GM21423 (cell line): ENCODE results near the gene VWA5A.
"Not testable (repeated sequence)": the region's sequence is repeated elsewhere in the genome, so short reads cannot be mapped to it uniquely, and the experiment has no call there.

Experiments
- ATAC-seq: cut with Tn5 transposase; IDR thresholded peaks from one replicate; pipeline ENCODE4 v1.9.1; 2021; ENCODE audit warnings: mild to moderate bottlenecking, moderate library complexity; ENCODE audit not compliant: unreplicated experiment

The VWA5A gene

DNA sequence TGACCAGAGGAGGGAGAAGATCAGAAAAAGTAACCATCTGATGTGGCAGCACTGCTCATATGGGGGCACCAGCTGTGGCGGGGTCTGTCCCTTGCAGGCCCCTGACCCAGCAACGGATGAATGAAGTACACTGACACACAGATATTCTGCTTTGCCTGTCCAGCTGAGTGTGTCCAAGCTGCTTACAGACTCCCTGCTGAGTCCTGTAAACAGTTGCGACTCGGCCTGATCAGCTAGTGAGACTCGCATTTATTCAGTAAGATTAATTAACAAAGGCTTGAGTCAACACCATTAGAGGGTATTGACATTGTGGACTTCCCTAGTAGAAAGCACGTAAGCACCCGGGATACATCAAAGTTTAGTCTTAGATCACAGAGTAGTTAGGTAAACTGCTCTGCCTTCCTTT lies 52.6 kb downstream of the VWA5A start:
- no peak for ATAC-seq

DNA sequence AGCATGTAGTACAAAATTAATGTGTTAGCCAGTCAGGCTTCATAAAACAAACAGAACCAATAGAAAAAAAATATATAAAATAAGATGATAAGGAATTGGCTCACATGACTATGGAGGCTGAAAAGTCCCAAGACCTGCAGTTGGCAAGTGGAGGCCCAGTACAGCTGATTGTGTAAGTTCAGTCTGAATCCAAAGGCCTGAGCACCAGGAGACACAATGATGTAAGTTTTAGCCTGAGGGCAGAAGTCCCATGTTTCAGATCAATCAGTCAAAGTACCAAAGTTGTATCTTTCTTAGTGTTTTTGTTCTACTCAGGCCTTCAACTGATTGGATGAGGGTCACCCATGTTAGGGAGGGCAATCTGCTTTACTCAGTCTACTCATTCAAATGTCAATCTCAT lies 53.5 kb downstream of the VWA5A start:
- ATAC-seq: no peak

GRCh38 chr11:124170315-124170714 lies 55.1 kb downstream of the VWA5A start:
- not testable (repeated sequence) for ATAC-seq

GRCh38 chr11:124170801-124171586 lies 55.7 kb downstream of the VWA5A start:
- no peak for ATAC-seq

- ATAC-seq: no peak
Measured at GRCh38 chr11:124172101-124172500, 56.9 kb downstream of the VWA5A start.

DNA sequence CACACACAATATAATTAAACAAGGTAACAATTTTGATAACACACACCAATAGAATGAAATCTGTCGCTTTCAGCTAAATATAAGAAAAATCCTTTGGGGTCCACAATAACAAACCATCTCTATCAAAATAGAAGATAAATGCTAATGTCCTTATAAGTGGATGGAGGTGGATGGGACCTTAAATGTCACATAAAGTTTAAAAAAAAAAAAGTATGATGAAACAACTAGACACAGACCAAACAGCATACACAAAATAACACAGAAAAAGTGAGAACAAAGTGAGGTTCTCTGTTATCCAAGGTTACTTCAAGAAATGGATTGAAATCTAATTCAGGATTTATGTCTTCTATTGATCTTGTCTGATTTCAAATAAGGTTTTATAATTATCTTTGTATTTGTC lies 57.3 kb downstream of the VWA5A start:
- no peak for ATAC-seq

- ATAC-seq: no peak
Measured at GRCh38 chr11:124174001-124174583, 58.8 kb downstream of the VWA5A start.

DNA sequence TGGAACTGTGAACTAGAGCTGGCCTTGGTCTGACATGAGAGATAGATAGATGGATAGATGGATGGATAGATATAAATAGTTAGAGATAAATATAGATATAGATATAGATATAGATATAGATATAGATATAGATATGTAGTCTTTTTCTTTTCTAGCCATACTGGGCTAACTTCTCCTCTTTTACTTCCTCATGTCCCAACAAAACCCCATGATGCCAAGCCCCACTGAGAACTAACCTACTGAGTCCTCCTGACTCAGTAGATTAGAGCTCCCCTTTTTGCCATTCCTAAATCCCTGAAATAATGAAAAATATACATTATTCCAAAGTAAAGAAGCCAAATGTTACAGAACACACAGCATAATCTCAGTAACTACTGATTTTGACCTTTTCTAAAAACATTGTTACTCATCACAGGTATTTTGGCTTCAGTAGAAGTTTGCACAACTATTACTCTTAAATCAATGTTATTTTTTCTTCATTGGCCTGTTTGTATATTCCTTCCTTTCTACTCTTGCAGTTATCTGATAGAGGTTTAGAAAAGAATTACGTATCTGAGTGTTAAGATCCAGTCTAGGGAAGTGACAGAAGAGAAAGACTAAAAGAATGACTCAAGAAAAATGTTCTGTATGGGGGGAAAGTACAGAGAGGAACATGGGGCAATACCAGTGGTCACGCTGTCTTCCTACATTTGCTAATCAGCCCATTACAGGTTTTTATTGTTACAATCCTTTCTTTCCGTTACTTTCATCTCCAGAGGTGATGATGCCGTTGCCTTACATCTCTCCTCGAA lies 61.9 kb downstream of the VWA5A start:
- no peak for ATAC-seq

DNA sequence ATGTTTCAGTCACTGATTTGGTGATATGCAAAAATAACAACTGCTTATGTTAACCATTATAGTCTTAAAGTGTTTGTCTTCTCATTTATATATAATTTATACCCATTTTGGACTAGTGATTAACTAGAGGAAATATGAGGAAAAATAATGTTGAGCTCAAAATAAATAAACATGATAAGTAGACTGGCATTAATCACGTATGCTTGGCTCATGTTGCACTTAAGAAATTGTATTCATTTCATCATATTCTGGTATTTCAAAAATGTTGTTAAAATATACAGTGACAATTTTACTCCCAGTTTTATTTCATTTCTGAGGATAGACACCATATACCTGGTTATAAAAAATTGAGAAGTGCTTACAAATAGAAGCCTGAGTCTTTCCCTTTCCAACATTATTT lies 64.1 kb downstream of the VWA5A start:
- ATAC-seq: no peak

DNA sequence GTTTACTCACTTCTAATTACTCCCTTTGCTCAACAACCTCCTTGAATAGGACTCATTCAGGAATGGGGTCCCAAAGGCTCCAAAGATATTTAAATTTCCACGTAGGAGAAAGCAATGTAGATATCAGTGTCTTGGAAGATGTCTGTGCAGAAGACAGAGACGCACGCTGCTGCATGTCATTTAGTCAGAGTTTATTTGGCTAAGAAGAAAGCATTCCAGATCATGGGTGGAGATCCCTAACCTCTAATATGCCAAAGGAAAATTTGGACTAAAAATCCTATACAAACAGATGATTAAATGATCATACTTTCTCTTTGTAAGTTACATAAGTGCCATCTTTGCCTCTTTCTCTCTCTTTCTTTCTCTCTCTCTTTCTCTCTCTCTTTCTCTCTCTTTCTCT lies 67.8 kb downstream of the VWA5A start, which contains the start of gene OR10D3:
OR10D3 (plus strand) TSS at position 278 of the 400 bp plus-strand sequence. CDS start 1,925 bp downstream, outside the sequence.
- no peak for ATAC-seq

- ATAC-seq: no peak
Measured at GRCh38 chr11:124190298-124191139, 75.3 kb downstream of the VWA5A start.

- peak; percentile 89 for ATAC-seq
Measured at GRCh38 chr11:124193221-124194010, 78.2 kb downstream of the VWA5A start.

DNA sequence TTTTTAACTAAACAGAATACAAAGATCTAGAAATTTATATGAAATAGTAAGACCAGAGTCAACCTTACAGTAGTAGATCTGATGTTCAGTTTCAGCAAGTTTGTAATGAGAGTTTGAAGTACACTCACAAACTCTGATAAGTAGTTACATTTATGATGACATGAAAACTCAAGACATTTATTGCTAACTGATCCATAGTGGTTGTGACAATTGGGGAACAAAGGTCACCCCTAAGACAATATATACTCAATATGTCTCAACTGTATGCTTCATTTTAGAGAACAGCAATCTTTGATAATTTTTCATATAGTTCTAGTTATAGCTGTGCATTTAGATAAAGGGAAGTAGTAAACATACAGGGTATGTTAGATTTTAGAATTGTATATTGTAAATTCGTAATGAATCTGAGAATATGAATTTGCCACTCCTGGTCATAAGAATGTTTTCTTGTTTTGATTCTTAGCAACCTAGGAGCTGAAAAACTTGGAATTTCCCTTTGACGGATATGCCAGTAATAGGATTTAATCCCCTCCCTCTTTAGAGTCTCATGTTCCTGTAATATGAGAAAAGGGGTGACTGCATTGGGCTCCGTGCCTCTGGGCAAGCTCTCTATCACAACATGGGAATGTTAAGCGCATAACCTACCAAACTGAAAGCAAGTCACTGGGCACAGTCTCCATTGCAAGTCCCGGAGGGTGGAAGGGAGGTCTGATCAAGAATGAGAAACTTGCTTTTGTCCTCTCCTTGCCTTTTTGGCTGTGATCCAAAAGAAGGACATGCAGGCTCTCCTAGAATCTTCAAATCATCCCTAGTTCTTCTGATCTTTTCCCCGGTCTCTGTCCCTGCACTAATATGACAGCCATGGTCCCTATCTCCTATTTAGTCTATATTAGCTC lies 79.3 kb downstream of the VWA5A start:
- ATAC-seq: no peak

DNA sequence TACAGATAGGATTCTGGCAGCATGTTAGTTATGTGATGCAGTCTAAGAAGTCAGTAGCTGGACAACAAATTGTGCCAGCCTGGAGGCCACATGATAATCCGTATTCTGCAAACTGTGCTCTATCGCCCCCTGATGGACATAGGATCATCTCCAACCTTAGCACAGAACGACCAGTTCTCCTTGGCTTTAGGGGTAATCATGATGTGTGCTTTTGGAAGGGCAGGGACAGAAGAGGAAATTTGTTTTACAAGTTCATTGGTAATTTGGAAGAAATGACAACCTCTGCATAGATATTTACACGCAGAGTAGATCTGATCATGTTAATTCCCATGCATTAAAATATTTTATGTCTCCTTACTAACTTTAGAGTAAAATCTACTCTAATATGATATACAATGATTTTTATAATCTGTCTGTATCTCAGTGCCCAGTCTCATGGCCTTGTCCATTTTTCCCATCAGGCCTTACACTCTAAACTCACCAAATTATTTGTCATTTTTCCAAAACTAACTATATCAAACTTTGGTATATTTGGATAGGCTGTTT lies 80.0 kb downstream of the VWA5A start:
- peak; percentile 67 for ATAC-seq
